GM19043 (cell line): Measurements from ENCODE around the gene SMIM33.
"Not testable (repeated sequence)": the region's sequence is repeated elsewhere in the genome, so short reads cannot be mapped to it uniquely, and the experiment has no call there.

Experiments used
- ATAC-seq: cut with Tn5 transposase; IDR thresholded peaks from one replicate; pipeline ENCODE4 v1.9.1; 2021; ENCODE audit warnings: low read depth; ENCODE audit not compliant: unreplicated experiment

The SMIM33 gene

DNA sequence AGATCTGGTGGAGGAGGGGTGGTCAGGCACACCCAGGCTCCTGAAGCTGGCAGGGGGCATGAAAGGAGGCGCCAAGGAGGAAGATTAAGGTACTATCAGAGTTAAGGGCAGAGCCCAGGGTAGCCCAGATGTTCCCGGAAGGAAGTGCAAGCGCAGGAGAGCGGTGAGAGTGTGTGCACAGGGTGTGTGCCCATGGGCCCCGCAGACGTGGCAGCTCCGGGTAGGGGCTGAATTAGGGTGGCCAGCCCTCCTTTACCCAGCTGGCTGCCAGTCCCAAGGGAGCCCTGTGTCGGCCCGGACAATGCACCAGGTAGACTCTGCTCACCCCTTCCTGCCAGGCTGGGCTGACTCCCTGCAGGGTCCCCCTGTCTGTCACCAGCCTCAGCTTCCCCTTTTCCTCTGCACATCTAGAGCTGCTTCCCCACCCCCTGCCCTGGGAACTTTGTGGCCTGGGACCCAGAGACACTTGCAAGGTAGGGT, at the start of gene SMIM33:
TSS of gene SMIM33 (plus strand) at position 184 of the 480 bp plus-strand sequence. CDS start at position 302, 118 bp downstream.
- ATAC-seq: no peak

DNA sequence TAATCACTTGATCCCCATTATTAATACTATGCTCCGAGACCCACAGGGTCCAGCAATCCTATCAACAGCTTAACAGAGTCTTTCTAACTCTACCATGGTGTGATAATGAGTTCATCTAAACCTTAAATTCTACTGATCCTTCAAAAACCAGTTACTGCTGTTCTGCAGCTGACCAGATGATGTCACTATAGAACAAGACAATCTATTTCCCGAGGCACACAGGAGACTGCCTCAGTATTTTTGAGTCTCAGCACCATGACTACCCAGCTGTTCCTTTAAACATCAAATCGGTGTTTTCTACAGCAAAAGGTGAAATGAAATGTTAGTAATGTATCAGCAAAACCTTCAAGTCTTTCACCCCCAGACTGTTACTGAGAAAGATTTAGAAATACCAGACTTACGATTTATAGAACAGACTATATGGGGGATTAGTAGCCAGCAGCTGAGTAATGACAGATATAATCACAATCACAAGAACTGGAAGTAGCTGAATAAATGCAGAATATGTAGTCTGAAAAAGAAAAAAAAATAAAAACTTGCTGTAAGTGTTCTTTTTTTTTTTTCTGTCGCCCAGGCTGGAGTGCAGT, 48.4 kb upstream of the SMIM33 start:
- ATAC-seq: no peak

DNA sequence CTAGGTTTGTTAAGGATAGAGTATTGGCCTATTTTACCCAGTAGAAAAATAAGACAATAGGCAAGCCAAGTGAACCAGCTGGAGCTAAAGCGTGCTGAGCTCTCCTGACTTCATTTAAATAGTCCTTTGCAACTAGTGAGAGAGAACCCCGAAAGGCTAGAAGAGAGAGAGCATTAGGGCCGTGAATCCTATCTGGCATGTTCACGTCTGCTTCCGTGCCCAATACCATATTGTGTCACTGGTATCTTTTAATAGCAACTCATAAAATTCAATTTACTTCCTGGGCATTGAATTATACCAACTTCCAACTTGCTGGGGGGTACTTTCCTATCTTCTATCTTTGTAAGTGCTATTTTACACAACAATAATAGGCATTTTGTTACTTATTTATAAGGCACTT, 45.3 kb upstream of the SMIM33 start:
- ATAC-seq: no peak

DNA sequence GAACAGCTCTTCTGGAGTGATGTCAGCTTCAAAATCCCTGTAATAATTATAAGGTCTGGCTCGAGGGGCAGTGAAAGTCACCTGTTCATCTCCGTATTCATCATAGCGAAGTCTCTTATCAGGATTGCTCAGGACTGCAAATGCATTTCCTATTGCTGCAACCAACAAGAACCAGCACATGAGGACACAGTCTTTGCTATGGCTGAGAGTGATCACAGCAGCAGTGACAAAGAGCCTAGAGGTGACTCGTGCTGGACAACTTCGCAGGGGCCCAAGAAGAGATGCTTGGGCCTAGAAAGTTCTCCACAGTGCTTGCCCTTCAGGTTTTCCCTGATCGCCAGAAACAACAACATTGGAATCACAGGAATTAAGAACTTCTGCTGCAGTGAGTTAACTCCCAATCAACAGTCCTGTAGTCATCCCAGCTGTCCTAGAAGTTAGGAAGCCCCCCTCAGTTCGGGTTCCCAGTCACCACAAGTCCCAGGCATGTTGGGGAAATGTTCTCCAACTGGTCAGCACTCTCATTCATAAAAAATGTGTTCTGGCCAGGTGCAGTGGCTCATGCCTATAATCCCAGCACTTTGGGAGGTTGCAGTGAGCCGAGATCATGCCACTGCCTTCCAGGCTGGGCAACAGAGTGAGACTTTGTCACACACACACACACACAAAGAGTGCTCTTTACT, 44.5 kb upstream of the SMIM33 start:
- no peak for ATAC-seq

DNA sequence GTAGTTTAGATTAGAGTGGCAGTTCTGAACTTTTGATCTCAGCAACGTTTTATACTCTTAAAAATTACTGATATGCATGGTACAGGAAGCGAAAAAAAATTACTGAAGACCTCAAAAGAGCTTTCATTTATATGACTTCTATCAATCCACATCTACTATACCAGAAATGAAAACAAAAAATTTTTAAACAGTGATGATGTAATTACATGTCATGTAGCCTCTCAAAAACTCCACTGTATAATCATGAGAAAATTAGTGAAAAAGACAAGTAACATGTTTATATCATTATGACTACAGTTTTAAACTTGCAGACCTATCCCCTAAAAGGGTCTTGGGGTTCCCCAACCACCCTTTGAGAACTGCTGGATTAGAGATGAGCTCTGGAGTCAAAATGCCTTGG, 40.8 kb upstream of the SMIM33 start:
- no peak for ATAC-seq

DNA sequence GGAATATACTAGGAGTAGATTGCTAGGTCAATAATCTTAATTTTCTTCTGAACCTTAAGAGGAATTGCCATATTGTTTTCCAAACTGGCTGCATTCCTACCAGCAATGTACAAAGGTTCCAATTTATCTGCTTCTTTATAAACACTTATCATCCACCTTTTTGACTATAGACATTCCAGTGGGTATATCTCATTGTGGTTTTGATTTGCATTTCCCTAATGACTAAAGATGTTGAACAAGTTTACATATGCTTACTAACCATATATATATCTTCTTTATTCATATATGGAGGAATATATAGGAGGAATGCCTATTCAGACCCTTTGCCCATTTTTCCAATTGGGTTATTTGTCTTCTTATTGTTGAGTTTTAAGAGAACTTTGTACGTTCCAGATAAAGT, 39.1 kb upstream of the SMIM33 start:
- no peak for ATAC-seq

DNA sequence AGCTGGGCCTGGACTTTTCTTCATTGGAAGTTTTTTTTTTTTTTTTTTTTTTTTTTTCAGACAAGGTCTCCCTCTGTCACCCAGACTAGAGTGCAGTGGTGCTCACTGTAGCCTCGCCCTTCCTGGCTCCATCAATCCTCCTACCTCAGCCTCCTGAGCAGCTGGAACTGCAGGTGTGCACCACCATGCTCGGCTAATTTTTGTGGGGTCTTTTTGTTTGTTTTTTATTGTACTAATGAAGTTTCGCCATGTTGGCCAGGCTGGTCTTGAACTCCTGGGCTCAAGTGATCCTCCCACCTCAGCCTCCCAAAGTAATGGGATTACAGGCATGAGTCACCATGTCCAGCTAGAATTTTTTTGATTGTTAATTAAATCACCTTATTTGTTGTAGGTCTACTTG, 35.1 kb upstream of the SMIM33 start:
- no peak for ATAC-seq

DNA sequence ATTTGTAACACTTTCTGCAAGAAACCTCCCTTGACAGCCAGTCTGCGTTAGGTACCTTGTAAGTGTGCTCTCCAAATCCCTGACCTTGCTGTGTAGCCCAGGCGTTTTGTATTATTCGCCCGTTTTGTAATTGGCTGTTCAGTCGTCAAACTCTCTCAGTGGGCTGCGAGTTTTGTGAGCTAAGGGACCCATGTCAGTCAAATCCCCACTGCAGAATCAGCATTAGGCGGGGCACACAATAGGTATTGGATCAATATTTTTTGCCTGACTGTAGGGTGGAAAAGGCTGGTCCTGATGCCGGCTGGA, 32.1 kb upstream of the SMIM33 start:
- ATAC-seq: no peak

DNA sequence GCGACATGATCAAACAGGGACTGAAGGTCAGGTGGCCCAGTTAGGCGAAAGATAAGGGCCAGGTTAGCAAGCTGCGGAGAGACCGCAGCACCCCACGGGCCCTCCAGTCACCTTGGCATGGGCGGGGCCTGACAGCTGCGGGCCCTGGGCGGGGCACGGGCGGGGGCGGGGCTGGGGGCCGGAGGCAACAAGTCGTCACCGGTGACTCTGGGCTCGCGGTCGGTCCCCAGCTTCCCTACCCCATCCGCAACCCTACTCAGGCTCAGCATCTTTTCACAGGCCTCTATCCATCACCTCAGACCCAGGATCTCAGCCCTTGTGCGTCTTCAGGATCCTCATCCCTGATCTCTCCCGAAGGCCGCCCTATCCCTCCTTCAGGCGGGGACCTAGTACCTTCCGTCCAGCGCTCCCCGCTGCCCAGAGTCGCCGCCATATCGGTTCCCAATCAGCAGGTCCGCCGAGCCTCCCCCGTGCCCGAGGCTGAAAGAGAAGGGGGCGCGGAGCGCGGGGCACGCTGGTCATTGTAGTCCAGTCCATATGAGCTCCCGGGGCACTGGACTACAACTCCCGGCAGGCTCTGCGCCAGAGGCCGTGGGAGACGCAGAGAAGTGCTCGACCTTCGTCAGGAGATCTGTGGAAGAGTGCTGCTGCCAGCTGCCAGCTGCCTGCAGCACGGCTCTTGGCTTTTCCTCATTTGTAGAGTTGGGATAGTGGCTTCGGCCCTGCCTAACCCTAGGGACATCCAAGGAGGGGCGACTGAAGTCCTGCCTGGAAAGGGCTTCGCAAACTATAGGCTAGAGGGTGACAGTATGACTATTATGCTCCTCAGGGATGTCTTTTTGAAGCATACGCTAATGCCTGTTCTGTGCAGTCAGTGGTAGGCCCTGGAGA, 31.5 kb upstream of the SMIM33 start, which contains the start of gene DNAJC18:
TSS of gene DNAJC18 (minus strand) at position 513 of the 891 bp plus-strand sequence. CDS start at position 433, 80 bp downstream.
- ATAC-seq: peak; percentile 93

DNA sequence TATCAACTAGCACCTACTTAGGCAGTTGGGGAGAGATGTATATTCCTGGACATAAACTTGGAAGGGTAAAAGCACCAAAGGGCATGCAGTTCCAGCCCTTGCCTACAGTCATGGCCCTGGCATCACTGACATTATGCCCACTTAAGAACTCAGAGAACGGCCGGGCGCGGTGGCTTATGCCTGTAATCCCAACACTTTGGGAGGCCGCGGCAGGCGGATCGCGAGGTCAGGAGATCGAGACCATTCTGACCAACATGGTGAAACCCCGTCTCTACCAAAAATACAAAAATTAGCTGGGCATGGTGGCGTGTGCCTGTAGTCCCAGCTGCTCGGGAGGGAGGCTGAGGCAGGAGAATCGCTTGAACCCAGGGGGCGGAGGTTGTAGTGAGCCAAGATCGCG, 30.4 kb upstream of the SMIM33 start:
- ATAC-seq: not testable (repeated sequence)

DNA sequence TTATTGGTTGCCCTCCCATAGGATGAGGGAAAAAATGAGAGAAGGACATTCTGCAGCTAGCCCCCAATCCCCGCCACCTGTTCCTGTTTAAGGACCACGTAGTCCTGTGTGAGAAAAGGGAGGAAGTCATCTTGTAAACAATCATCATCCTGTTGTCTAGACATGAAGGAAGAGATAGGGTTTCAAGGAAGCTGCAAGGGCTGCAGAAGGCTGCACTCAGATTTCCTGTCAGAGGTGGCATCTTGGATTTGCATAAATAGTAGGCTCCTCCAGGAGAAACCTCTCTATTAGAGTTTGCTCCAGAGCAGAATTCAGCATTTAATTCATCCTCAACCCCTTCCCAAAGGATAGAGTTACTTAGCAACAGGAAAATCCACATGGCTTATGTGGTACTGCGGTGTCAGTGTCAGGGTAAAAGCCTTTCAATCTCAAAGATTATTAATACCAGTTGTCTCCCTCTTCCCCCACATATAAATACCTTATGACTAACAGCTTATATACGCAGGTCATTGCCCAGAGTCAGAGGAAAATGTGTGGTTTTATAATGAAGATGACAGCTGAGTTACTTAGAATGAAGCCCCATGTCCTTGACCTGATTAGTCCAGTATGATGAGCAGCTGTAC, 26.9 kb upstream of the SMIM33 start:
- ATAC-seq: no peak

DNA sequence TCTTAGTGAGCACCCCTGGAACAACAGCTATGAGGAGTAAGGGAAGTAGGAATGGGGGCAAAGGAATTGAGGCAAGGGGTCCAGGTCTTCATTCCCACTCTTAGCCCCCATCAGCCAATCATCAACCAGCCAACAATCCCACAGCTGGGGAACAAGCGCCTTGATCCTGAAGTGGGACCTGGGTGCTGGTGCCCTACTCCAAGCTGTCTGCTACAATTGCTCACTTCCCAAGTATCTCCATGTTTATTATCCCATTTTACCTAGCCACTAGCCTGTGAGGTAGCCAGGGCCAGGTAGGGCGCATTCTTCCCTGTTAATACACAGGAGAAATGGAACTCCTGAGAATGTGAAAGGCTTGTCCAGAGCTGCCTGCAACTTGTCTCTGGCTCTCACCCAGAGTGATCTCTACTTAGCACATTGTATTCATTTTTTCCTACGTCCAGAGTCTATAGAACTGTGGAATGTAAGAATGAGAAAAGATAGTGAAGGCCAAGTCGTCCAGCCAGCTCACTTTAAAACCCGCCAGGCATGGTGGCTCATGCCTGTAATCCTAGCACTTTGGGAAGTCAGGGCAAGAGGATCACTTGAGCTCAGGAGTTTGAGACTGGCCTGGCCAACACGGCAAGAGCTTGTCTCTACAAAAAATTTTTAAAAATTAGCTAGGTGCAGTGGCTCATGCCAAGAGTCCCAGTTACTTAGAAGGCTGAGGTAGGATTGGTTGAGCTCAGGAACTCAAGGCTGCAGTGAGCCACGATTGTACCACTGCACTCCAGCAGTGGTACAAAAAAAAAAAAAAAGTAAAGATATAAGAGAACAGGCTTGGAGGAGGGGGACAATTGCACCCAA, 25.3 kb upstream of the SMIM33 start:
- no peak for ATAC-seq

DNA sequence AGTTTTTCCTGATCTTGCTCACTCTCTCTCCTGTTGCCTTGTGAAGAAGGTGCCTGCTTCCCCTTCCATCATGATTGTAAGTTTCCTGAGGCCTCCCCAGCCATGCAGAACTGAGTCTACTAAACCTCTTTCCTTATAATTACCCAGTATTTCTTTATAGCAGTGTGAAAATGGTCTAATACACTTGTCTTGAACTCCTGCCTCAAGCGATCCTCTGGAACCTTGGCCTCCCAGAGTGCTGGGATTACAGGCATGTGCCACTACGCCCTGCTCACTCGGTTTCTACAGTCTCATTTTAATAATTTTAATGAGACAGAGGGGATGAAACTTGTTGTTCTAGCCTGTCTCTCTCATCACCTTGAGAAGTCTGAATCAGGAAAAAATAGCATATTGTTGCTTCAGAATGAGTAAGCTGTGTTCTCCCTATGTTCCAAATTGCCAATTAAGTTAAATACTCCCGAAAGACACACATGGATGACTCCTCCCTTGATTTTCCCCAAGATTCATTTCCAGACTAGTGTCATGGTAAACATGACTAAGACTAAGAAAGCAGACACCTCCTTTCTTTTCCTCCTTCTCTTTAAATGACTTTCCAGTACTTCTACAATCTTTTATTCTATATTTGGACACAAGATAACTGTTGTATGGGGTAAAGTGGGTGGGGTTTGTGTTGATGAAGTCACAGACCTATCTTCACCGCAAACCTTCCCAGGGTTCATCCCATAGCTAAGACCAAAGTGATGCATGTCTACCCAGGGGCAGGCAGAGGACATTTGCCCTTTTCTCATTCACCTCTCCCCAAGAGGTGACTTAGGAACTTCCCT, 23.6 kb upstream of the SMIM33 start:
- ATAC-seq: no peak

DNA sequence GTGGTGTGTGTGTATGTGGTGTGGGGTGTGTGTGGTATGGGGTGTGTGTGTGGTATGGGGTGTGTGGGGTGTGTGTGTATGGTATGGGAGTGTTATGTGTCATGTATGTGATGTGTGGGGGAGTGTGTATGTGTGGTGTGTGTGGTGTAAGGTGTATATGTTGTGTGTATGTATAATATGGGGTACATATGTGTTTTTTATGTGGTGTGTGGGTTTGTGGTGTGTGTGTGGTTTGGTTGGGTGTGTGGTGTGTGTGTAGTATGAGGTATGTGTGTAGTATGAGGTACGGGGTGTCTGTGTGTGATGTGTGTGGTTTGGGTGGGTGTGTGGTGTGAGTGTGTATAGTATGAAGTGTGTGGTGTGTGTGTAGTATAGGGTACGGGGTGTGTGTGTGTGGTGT, 19.6 kb upstream of the SMIM33 start:
- ATAC-seq: no peak

DNA sequence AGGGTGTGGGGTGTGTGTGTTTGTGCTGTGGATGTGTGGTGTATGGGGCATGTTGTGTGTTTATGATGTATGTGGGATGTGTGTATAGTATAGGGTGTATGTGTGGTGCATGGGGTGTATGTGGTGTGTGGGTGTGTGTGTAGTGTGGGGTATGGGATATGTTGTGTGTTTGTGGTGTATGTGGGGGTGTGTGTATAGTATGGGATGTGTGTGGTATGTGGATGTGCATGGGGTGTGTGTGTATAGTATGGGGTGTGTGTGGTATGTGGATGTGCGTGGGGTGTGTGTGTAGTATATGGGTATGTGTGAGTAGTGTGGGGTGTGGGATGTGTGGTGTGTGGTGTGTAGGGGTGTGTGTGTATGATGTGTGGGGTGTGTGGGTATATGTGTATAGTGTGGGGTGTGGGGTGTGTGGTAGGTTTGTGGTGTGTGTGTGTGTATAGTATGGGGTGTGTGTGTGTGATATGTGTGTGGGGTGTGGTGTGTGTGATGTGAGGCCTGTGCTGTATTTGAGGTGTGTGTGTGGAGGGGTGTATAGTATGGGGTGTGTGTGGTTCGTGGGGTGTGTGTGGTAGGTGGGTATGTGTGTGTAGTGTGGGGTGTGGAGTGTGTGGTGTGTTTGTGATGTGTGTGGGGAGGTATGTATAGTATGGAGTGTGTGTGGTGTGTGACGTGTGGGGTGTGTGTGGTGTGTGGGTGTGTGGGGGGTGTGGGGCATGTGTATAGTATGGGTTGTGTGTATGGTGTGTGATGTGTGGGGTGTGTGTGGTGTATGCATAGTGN, 18.7 kb upstream of the SMIM33 start:
- no peak for ATAC-seq

DNA sequence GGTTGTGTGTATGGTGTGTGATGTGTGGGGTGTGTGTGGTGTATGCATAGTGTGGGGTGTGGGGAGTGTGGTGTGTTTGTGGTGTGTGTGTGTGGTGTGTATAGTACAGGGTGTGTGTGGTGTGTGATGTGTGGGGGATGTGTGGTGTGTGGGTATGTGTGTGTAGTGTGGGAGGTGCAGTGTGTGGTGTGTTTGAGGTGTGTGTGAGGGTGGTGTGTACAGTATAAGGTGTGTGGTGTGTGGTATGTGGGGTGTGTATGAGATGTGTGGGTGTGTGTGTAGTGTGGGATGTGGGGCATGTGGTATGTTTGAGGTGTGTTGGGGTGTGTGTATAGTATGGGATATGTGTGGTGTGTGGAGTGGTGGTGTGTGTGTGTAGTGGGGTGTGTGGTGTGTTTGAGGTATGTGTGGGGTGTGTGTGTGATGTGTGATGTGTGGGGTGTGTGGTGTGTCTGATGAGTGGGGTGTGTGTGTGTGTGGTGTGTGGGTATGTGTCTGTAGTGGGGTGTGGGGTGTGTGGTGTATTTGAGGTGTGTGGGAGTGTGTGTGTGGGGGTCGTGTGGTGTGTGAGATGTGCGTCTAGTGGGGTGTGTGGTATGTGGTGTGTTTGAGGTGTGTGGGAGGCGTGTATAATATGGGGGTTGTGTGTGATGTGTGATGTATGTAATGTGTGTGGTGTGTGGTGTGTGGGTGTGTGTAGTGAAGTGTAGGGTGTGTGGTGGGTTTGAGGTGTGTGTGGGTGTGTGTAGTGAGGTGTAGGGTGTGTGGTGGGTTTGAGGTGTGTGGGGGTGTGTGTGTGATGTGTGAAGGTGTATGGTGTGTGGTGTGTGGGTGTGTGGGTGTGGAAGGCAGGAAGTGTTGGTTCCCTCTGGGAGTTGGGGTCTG, 16.9 kb upstream of the SMIM33 start:
- ATAC-seq: no peak

DNA sequence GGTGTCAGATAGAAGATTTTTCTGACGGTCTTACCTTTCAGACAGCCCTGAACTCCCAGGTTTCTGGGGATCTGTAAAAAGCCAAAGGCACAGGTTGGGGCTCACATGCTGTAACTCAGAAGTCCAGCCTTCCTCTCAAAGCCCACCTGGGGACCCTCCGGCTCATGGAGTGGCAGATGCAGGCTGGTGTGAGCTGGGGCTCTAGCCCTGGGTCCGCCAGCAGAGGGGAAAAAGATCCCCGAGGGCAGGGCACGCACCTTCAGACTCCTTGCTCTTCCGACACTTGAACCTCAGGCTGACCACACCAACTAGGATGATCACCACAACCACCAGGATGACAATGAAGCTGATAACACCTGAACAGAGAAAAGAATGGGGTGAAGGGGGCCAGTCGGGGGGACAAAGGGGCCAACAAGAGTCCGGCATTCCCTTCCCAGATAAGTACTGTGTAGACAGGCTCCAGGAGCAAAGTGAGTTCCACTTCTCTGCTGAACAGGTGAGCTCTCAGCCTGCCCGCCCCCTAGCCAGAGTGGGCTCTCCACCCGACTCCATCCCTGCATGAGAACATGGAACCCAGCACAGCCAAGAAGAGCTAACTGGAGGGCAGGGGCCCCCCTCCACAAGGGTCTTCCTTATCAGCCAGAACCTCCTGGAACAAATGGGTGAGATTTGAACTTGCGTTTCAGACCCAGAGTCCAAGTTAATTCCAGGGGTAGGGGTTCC, 16.1 kb upstream of the SMIM33 start:
- ATAC-seq: no peak
